Prostate gland (tissue), 2 donors: ENCODE measurements around the gene ANGEL2. TPM values are rescaled to one million over a fixed set of nuclear protein-coding genes. Genes with fewer than 3 reads are reported as not detected.
"Not testable (repeated sequence)": the region's sequence is repeated elsewhere in the genome, so short reads cannot be mapped to it uniquely, and the experiment has no call there.

Experiments used
- DNase-seq: peaks from one replicate; pipeline ENCODE4 v3.0.0-alpha.2; 2019; ENCODE audit warnings: low spot score
- H3K27ac ChIP-seq, 2 donors: fragments of 200-600 bp; sonication (generic); 2 replicates each; pipeline ENCODE4 v1.5.1; 2017 to 2019
- H3K27me3 ChIP-seq: fragments of 200-600 bp; sonication (generic); replicated peaks from 2 replicates; pipeline ENCODE4 v1.5.1; 2019; ENCODE audit not compliant: insufficient read depth
- H3K36me3 ChIP-seq, 2 donors: fragments of 200-600 bp; sonication (generic); 1 replicate in 1 of 2; 2 replicates in 1 of 2; pipeline versions ENCODE4 v1.5.1 to v1.8.1; 2017 to 2019
- H3K4me1 ChIP-seq: fragments of 200-600 bp; sonication (generic); replicated peaks from 2 replicates; pipeline ENCODE4 v1.5.1; 2019
- H3K4me3 ChIP-seq, 2 donors: fragments of 200-600 bp; sonication (generic); 2 replicates each; pipeline ENCODE4 v1.5.1; 2017 to 2019
- H3K9me3 ChIP-seq: fragments of 200-600 bp; sonication (generic); 2 replicates; pipeline ENCODE4 v1.5.1; 2017
- POLR2A ChIP-seq: fragments of 450-650 bp; IDR thresholded peaks from one replicate; pipeline ENCODE4 v1.6.1; 2016; ENCODE audit warnings: antibody characterized with exemption, mild to moderate bottlenecking
- POLR2AphosphoS5 ChIP-seq: sonication (generic); formaldehyde crosslinking; IDR thresholded peaks from one replicate; pipeline ENCODE4 v1.6.1; 2017; ENCODE audit warnings: antibody characterized with exemption
- WGBS: methylation state at CpG from one replicate; pipeline ENCODE4 v1.1.5; 2018; 5-methylcytosine and 5-hydroxymethylcytosine counted together
- intact Hi-C: fragments of 100-400 bp; cut with DNase I; formaldehyde crosslinking; loops from one replicate; pipeline ENCODE4 v1.14.2; 2022
- total RNA-seq, 2 donors: library from RNA; depleted of rRNA; stranded (reverse); fragments of >200 nt; gene quantifications; one replicate each; pipeline ENCODE4 v1.1.0, GENCODE V29; 2016
- TF ChIP-seq, protein P1 (sequence below), 4 experiments: fragments of 200-600 bp in 2 of 4; fragments of 450-650 bp in 2 of 4; sonication (generic) in 2 of 4; IDR thresholded peaks; 1 replicate in 3 of 4; 2 replicates in 1 of 4; pipeline ENCODE4 v1.5.1; 2016 to 2019; ENCODE audit warnings: antibody characterized with exemption in 4 of 4, mild to moderate bottlenecking in 2 of 4, moderate library complexity in 2 of 4

Gene ANGEL2
- total RNA-seq, 2 donors from 2014 or later = 54.0 to 57.3 TPM

DNA sequence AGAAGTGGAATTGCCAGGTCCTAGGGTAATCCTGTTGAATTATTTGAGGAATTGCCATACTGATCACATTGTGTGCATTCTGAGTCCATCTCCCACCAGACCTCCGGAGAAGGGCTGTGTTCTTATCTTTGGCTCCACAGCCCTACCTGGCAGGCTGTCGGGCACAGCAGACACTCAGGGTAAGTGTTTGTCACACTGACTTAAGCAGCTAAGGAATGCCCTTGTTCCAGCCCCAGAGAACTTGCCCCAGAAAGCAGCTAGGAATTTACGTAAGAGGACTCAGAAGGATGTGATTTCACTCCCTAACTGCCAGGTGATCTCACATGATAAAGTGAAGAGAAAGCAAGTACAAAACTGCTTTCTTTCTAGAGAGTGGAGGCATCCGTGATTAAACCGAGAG is 44.4 kb downstream of the ANGEL2 start:
- intact Hi-C loops = no loop called here
- no peak for DNase-seq
- Histone ChIP-seq H3K4me3 (no peak overlapping the region), H3K4me1 (no peaks in the 10 kb centered on the region), H3K27me3 (no peaks in the 10 kb centered on the region), H3K36me3 (no peaks in the 10 kb centered on the region), H3K9me3 (no peaks in the 10 kb centered on the region), H3K27ac (no peak overlapping the region)
- 95% methylated on average over 5 of the region's 5 CpGs for WGBS
- TF ChIP-seq POLR2A (no peak), POLR2AphosphoS5 (no peak)
- TF ChIP-seq, protein P1, sequence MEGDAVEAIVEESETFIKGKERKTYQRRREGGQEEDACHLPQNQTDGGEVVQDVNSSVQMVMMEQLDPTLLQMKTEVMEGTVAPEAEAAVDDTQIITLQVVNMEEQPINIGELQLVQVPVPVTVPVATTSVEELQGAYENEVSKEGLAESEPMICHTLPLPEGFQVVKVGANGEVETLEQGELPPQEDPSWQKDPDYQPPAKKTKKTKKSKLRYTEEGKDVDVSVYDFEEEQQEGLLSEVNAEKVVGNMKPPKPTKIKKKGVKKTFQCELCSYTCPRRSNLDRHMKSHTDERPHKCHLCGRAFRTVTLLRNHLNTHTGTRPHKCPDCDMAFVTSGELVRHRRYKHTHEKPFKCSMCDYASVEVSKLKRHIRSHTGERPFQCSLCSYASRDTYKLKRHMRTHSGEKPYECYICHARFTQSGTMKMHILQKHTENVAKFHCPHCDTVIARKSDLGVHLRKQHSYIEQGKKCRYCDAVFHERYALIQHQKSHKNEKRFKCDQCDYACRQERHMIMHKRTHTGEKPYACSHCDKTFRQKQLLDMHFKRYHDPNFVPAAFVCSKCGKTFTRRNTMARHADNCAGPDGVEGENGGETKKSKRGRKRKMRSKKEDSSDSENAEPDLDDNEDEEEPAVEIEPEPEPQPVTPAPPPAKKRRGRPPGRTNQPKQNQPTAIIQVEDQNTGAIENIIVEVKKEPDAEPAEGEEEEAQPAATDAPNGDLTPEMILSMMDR (IDR thresholded peaks at IDR 0.05) = no peak

DNA sequence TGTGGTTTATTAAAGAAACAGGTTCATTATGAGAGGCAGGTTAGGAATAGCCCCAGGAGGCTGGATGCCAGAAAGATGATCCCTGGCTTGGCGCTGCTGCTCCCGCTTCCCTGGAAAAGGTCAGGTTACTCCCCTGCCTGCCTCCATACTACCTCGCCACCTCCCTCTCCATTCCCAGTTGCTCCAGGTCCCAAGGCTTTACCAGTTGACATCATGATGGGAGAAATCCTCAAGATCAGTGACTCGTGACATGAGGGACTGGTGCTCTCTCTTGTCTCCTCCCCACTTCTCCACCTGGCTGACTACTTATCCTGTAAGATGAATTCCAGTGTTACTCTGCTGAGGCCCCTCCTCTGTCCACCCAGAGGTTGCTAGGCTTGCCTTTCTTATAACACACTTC is 45.6 kb downstream of the ANGEL2 start:
- H3K4me3 ChIP-seq = no peak overlapping the region
- WGBS = 88% methylated on average over 4 of the region's 4 CpGs

DNA sequence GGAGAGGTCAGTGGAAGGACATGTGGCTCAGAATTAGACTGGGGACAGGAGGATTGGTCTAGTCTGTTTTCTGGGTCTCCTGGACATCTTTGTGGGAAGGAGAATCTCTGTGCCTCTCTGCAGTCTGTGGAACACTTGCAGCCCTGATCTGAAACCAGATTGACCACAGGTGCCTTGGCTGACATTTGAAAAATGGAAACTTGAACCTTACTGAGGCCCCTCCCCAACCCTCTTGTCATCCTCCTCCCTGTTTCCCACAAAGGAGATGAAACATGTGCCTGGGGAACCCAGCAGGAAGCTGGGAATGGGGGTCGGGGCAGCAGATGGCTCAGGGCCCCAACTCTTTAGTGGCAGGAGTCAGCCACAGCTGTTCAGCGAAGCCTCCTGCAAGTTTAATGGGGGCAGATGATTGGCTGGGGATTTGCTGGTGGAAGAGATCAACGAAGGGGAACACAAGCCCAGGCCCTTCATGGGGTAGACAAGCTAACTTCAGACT is 47.3 kb downstream of the ANGEL2 start:
- H3K4me3 ChIP-seq = no peak overlapping the region
- no peaks in the 10 kb centered on the region for H3K36me3 ChIP-seq
- WGBS = 66% methylated on average over 3 of the region's 3 CpGs
- H3K9me3 ChIP-seq = no peaks in the 10 kb centered on the region
- intact Hi-C loops = no loop called here
- no peak for DNase-seq
- TF ChIP-seq, protein P1 (IDR thresholded peaks at IDR 0.05) = no peak
- TF ChIP-seq POLR2AphosphoS5 (no peak), POLR2A (no peak)
- no peaks in the 10 kb centered on the region for H3K4me1 ChIP-seq
- no peak overlapping the region for H3K27ac ChIP-seq
- H3K27me3 ChIP-seq = no peaks in the 10 kb centered on the region

More for the DNA sequence above, 45.6 kb downstream of the ANGEL2 start:
- no peak for TF ChIP-seq POLR2AphosphoS5
- TF ChIP-seq POLR2A = no peak
- TF ChIP-seq, protein P1 (IDR thresholded peaks at IDR 0.05) = no peak
- no peaks in the 10 kb centered on the region for H3K36me3 ChIP-seq
- DNase-seq = no peak
- intact Hi-C loops = no loop called here
- H3K27ac ChIP-seq = no peak overlapping the region
- H3K27me3 ChIP-seq = no peaks in the 10 kb centered on the region
- no peaks in the 10 kb centered on the region for H3K9me3 ChIP-seq
- no peaks in the 10 kb centered on the region for H3K4me1 ChIP-seq

DNA sequence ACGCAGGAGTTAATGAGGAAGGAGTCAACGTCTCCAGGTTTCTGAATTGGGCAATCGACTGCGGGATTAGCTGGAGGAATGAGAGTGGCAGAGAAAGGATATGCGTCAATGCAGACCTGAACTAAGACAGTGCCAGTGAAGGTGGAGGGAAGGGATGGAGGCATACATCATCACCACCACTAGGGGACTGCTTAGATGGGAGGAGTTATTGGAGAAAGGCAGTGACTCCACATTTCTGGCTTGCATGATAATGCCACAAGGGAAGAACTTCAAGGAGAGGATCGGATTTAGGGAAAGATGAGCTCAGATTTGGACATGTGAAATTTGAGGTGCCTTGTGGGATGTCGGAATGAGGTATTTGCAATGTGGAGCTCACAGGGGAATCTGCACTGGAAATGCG is 47.9 kb downstream of the ANGEL2 start:
- no peak for DNase-seq
- Histone ChIP-seq H3K27ac (no peak overlapping the region), H3K36me3 (no peaks in the 10 kb centered on the region), H3K9me3 (no peaks in the 10 kb centered on the region), H3K27me3 (no peaks in the 10 kb centered on the region), H3K4me3 (no peak overlapping the region), H3K4me1 (no peaks in the 10 kb centered on the region)
- WGBS = 84% methylated on average over 8 of the region's 8 CpGs
- TF ChIP-seq POLR2A (no peak), POLR2AphosphoS5 (no peak)
- TF ChIP-seq, protein P1 (IDR thresholded peaks at IDR 0.05) = peak in 2 of 4 experiments; percentile 18 to 20
- intact Hi-C loops = no loop called here

DNA sequence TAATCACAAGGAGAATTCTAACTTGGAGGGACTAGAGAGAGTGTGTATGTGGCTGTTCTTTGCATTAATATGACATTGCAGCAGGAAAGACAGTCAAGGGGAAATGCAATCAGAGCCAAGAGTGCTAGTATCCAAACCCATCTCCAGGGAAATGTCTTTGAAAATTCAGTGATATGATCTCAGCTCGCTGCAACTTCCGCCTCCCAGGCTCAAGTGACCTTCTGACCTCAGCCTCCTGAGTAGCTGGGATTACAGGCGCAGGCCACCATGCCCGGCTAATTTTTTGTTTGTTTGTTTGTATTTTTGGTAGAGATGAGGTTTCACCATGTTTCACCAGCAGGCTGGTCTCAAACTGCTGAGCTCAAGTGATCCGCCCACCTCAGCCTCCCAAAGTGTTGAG is 49.1 kb downstream of the ANGEL2 start:
- no peak for DNase-seq
- no peaks in the 10 kb centered on the region for H3K4me1 ChIP-seq
- WGBS = 93% methylated on average over 5 of the region's 5 CpGs
- H3K36me3 ChIP-seq = no peaks in the 10 kb centered on the region
- H3K4me3 ChIP-seq = no peak overlapping the region
- no peaks in the 10 kb centered on the region for H3K27me3 ChIP-seq
- intact Hi-C loops = no loop called here
- no peak for TF ChIP-seq POLR2AphosphoS5
- TF ChIP-seq, protein P1 (IDR thresholded peaks at IDR 0.05) = no peak
- no peak for TF ChIP-seq POLR2A
- no peak overlapping the region for H3K27ac ChIP-seq
- H3K9me3 ChIP-seq = no peaks in the 10 kb centered on the region

DNA sequence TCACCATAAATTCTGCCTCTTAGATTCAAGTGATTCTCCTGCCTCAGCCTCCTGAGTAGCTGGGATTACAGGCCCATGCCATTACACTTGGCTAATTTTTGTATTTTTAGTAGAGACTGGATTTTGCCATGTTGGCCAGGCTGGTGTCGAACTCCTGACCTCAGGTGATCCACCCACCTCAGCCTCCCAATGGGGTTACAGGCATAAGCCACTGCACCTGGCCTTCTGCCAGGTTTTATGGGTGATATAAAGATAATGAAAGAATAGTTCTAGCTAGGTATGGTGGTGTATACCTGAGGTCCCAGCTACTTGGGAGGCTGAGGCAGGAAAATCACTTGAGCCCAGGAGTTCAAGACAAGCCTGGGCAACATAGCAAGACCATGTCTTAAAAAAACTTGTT is 50.7 kb downstream of the ANGEL2 start:
- H3K4me3 ChIP-seq, H3K9me3 ChIP-seq, H3K36me3 ChIP-seq, H3K27me3 ChIP-seq, DNase-seq, intact Hi-C loops, H3K27ac ChIP-seq, H3K4me1 ChIP-seq: not testable (repeated sequence)
- WGBS = 93% methylated on average over 1 of the region's 1 CpG
